ENCODE data around the gene RPS18.
"Not testable (repeated sequence)": the region's sequence is repeated elsewhere in the genome, so short reads cannot be mapped to it uniquely, and the experiment has no call there.

Gene RPS18

DNA sequence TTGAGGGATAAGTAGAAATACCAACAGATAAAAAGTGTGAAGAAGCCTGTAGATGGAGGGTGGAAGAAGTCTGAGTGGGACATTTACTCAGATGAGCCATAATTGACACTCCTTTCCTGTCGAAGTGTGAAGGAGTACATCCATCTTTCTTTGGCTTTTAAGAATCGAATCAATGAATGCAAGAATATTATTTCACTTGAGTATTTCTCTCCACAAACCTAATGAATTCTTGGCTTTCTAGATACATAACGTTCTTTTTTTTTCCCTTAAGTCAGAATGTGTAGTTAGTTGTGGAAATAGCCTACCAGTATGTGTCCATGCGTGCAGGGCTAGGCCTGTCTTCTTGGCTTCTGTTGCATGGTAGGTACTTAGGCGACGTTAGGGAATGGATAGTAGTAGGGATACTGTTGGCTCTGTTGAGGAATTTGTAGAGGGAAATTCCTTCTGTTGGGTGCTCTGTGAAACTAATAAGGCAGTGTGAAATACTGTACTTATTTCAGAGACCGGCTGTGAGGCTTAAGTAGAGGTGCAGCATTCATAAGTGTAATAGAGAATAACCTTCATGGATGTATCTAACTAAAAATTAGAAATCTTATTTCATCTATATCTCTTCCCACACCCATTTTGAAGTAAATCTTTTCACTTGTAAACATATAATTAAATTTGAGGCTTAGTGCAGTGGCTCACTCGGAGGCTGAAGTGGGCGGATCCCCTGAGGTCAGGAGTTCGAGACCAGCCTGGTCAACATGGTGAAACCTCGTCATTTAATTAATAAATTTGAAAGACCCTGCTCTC lies 1.5 kb downstream of the RPS18 start:
- DNase-seq, result no peak

DNA sequence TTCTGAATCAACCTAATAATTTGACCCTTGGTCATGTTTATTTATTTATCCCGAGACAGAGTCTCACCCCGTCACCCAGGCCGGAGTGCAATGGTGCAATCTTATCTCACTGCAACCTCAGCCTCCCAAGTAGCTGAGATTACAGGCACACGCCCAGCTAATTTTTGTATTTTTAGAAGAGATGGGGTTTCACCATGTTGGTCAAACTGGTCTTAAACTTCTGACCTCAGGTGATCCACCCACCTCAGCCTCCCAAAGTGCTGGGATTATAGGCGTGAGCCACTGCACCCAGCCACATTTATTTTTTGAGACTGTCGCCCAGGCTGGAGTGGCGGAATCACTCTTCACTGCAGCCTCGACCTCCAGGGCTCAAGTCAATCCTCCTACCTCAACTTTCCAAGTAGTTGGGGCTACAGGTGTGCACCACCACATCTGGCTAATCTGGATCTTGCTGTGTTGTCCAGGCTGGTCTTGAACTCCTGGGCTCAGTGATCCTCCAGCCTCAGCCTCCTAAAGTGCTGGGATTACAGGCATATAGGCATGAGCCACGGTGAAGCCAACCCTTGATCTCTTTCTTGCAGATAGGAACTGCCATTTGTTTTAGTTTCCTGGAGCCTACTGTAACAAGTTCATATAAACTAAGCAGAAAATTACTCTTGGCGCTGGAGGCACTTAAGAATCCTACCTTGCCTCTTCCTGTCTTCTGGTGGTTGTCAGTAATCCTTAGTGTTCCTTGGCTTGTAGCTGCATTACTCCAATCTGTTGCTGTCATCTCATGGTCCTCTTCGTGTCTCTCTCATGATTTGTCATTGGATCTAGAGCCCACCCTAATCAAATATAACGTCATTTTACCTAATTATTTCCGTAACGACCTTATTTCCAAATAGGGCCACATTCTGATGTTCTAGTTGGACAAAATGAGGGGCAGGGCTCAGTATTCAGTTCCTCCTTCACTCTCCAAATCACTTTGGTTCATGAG lies 2.3 kb downstream of the RPS18 start:
- DNase-seq, result no peak

DNA sequence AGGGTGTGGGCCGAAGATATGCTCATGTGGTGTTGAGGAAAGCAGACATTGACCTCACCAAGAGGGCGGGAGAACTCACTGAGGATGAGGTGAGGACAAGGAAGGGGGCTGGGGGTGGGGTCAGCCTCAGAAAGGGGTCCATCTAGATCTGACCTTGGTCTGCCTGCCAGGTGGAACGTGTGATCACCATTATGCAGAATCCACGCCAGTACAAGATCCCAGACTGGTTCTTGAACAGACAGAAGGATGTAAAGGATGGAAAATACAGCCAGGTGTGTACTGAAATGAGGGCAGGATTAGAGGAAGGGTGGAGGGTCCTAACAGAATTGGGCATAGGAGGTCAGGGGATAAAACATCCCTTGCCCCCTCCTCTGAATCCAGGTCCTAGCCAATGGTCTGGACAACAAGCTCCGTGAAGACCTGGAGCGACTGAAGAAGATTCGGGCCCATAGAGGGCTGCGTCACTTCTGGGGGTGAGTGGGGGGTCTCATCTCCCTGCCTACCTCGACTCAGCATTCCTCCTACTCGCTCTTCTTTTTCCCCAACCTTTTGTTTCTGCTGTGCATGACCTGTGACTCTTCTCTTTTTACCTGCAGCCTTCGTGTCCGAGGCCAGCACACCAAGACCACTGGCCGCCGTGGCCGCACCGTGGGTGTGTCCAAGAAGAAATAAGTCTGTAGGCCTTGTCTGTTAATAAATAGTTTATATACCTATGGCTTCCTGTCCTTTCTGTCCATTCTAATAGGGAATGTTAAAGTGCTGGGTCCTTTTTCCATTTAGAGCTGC lies 4.1 kb downstream of the RPS18 start:
- DNase-seq, result not testable (repeated sequence)

DNA sequence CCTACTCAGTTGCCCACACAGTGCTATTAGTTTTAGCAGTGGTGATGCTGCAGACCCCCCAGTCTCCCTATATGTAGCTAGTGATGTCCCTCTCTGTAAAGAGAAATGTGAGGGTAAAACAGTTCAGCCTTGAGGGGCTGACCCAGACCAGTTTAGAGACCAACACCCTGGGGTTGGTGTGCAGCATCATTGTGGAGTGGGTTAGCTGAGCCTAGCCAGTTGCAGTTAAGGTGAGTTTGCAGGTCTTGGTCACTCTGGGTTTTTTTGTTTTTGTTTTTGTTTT lies 4.6 kb downstream of the RPS18 start:
- DNase-seq, result no peak

DNA sequence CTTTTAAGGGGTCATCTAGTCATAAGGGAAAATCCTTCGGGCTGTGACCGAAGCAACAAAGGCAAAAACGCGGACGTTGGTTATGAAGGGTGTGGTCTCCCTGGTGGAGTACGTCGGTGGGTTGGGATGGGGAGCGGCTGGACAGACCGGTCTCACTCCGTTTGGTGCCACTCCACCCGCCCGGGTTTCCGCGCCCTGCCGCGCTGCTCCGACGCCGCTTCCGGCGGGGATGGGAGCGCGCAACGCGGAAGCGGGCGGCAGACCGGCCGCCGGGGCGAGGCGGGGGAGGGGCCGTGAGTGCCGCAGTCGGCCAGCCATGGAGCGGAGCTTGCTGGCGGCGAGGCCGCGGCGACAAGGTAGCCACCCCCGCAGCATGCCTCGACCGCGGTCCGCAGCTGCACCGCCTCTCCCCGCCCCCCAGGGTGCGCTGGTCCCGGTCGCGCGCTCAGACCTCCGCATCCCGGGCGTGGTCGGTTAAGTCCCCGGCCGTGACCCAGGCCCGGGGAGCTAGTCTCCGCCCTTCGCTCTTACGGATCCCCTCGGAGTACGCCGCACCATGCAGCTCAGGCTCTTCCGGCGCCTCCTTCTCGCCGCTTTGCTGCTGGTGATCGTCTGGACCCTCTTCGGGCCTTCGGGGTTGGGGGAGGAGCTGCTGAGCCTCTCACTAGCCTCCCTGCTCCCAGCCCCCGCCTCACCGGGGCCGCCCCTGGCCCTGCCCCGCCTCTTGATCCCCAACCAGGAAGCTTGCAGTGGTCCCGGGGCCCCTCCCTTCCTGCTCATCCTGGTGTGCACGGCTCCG lies 5.2 kb downstream of the RPS18 start, which contains the start of gene B3GALT4:
Gene B3GALT4, plus strand, starts transcription at position 260 of the 799 bp plus-strand sequence. Its CDS starts 297 bp downstream, at position 557.
- peak; percentile 58 for DNase-seq

DNA sequence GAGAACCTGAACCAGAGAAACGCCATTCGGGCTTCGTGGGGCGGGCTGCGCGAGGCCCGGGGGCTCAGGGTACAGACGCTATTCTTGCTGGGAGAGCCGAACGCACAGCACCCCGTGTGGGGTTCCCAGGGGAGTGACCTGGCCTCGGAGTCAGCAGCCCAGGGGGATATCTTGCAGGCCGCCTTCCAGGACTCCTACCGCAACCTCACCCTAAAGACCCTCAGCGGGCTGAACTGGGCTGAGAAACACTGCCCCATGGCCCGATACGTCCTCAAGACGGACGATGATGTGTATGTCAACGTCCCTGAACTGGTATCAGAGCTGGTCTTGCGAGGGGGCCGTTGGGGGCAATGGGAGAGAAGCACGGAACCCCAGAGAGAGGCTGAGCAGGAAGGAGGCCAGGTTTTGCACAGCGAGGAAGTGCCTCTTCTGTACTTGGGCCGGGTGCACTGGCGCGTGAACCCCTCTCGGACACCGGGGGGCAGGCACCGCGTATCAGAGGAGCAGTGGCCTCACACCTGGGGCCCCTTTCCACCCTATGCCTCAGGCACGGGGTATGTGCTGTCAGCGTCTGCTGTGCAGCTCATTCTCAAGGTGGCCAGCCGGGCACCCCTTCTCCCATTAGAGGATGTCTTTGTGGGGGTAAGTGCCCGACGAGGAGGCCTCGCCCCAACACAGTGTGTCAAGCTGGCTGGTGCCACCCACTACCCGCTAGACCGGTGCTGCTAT lies 6.0 kb downstream of the RPS18 start:
- no peak for DNase-seq

DNA sequence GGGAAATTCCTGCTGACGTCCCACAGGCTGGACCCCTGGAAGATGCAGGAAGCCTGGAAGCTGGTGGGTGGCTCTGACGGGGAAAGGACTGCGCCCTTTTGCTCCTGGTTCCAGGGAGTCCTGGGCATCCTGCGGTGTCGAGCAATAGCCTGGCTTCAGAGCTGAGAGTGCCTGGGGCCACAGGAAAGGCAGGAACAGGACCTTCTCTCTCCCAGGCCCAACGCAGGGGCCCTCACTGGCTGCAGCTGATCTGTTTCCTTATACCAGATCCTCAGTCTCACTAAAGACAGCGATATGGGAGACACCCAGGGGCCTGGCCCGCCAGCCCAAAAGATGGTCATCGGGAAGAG lies 6.5 kb downstream of the RPS18 start:
- DNase-seq, result no peak

DNA sequence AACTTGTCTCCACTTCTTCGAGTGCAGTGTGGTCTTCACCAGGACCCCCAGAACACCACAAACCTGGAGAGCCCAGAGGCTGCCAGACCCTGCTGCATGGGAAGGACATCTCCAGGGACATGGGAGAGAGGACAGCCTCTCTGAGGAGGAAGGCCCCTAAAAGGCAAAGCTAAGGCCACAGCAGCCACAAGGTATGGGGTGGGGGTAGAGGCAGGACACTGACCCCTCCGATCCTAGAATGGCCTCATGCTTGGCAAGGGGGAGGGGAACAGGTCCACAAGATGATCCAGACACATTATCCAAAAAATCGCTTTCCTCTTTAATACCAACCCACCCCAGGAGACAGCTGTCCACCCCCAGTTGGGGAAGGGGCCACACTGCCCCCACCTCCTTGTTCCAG lies 6.9 kb downstream of the RPS18 start:
- DNase-seq, result no peak

DNA sequence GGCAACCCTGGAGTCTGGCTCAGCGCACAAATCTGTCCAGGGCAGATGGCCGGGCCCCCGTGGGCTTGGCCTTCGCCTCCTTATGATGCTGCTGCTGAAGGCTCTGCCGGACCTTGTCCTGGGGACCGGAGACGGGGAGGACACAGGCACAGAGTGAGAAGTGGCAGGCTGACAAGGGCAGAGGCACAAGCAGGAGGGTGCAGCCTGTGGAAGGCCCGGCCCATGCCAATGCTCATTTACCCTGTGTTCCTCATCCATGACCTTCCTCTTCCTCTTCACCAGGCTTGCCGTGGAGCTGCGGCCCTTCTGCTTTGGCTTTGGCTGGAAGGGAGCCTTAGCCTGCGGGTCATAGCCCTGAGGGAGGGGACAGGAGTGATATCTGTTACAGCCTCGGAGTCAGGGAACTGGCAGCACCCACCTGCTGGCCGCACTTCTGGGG lies 7.4 kb downstream of the RPS18 start:
- DNase-seq, result no peak

DNA sequence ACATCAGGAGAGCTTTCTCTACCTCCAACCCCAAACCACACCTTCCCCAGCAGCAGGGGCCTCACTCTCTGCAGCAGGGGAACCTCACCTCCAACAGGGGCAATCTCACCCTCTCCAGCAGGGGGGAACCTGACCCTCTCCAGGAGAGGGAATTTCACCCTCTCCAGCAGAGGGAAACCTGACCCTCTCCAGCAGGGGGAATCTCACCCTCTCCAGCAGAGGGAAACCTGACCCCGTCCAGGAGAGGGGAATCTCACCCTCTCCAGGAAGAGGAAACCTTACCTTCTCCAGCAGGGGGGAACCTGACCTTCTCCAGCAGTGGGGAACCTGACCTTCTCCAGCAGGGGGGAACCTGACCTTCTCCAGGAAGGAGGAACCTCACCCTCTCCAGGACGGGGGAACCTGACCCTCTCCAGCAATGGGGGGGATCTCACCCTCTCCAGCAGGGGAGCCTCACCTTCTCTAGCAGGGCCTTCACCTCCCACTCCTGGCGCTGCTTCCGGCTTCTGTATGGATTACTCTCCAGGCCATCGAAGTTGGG lies 8.2 kb downstream of the RPS18 start:
- no peak for DNase-seq

DNA sequence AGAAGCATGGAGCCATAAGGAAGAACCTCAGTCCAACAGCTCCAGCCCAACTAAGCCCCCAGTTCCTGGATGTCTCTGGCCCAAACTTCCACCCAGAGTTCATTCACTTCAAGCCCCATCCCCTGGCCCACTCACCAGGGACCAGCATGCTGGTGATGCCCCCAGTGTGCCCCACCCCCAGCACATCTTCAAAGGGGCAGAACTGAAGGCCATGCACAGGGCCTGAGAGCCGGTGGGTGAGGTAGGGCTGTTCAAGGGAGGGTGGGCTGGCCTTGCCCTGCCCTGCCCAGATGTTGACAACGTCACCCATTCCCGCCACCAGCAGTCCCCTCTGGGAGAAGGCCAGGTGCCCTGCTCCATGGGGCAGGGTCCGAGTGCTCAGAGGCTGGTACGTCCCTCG lies 8.7 kb downstream of the RPS18 start:
- DNase-seq, result no peak

DNA sequence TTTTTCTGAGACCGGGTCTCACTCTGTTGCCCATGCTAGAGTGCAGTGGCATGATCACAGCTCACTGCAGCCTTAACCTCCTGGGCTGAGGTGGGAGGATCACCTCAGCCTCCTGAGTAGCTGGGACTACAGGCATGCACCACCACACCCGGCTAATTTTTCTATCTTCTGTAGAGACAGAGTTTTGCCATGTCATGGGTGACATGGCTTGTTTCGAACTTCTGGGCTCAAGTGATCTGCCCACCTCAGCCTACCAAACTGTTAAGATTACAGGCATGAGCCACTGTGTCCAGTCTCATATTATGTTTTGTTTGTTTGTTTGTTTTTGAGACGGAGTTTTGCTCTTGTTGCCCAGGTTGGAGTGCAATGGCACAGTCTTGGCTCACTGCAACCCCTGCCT lies 13.3 kb downstream of the RPS18 start:
- not testable (repeated sequence) for DNase-seq

DNA sequence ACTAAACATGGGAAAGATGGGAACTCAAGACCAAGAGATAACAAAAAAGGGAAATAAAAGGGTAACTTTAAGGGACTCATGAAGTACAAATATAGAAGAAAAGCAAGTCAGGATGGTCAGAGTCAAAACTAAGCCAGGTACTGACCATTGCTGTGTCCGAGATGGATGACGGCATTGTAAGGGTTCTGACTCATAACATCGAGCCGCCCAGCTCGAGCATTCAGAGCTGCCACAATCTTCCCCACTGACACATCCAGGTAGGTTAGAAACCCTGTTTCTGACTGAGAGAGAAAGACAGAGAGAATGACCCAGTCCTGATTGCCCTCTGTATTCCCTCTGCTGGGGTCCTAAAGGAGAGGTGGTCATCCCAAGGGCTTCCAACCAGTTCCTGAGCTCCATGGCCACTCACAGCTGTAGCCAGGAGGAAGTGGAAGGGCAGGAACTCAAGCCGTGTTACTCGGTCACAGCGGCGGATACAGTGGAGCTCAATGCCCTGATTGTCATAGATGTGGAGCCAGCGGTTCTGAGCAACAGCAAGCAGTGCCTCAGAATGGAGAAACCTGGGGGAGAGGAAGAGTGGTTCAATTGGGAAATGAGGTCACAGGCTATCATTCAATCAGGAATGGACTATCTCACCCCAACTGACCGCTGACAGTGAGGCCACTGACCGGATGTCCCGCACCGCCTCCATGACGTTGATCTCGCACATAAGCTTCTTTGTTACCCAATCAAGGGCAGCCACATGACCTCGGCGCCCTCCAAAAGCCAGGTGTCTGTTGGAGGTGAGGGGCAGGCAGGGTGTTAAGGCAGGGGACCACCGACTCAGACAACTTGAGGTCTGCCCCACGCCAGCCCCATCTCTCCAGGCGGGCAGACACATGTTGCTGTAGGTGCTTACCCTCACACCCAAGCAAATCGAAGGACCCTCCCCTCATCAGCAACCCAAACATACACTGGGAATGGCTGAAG lies 15.4 kb downstream of the RPS18 start:
- no peak for DNase-seq

DNA sequence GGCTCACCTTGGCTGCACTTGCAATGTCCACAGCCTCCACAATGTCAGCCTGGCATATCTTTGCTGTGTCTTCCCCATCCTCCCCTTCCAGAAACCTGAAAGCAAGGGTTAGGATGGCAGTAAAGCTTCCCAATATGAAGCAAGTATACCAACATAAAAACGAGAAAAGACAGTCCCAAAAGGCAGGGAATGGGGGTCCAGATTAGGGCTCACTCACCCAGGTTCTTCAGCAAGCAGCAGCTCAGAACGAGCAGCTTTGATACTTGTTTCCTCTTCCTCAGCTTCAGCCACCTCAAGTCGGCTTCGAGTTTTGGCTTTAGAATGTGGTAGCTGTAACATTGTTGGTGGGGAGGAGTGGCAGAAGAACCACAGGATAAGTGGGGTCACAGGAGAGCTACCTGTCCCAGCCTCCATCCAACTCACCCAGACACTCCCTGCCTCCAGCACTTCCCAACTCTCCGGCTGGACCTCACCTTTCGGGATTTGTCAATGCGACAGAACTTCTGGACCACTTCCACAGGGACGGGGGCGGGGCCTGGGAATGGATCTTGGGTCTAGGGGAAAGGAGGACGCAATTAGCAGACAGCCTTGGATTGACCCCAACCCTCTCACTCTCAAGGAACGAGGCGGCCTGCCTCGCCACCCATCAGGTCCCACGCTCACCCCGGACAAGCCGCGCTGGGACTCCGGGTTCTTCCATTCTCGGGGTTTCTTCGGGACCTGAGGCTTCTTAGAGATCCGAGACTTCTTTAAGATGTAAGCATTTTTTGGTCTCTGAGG lies 16.5 kb downstream of the RPS18 start:
- no peak for DNase-seq

DNA sequence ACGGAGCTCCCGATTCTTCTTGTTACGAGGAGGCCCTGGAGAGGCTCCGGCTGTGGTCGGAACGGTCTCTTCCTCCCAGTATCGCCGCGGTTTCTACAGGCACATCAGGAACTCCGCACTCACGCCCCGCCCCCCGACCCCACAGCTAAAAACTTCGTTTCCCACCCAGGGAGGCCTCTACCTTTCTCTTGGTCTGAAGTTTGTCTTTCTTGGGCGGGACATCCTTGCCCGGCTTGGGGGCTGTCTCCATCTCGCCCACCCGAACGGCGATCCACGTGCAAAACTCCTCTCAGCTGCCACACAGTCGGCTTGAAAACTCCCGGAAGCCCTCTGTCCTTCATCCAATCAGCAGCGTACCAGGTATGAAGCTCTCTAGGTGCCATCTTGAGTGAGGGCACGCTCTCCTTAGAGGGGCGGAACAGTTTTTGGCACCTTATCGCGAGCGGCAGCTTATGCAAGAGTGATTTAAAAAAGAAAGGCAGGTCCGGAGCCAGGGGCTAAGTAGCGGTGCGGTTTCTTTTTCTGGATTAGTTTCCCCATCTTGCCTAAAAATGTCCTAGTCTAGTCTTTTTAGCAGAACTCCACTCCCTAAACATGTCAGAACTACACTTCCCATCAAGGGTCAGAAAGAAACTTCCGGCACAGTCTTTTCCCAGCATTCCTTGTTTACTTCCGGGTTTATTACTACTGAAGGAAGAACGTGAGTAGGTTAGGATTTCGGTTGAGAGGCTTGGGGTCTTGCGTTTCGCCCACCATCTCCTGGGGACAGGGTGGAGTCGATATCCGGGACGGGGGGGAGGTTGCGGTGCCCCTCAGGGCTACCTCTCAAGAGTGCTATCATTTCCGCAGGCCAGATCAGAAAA lies 17.3 kb downstream of the RPS18 start, which contains the start of the genes PFDN6 and WDR46:
Gene PFDN6, plus strand, starts transcription at position 681 of the 863 bp plus-strand sequence. CDS start 256 bp downstream, outside the sequence.
Gene WDR46, minus strand, starts transcription at position 319 of the 863 bp plus-strand sequence. Its CDS starts 69 bp downstream, at position 250.
- peak; percentile 71 for DNase-seq

DNA sequence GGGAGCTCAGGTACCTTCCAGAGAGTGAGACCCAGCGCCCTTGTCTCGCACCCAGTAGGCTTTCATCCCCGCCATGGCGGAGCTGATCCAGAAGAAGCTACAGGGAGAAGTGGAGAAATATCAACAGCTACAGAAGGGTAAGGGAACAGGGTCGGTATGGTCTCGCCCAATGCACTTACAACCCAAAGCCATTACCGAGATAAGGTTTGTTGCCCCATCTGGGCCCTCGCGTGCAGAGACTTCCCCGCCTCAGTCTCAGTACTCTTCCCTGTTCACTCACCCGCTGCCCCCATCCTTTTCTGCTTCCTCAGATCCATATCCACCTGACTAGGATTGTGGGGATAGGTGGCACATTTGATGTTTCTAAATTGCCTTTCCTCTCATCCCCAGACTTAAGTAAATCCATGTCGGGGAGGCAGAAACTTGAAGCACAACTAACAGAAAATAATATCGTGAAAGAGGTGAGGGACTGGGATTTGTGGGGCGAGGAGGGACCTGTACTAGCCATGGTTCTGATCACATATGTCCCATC lies 18.0 kb downstream of the RPS18 start:
- DNase-seq, result no peak

DNA sequence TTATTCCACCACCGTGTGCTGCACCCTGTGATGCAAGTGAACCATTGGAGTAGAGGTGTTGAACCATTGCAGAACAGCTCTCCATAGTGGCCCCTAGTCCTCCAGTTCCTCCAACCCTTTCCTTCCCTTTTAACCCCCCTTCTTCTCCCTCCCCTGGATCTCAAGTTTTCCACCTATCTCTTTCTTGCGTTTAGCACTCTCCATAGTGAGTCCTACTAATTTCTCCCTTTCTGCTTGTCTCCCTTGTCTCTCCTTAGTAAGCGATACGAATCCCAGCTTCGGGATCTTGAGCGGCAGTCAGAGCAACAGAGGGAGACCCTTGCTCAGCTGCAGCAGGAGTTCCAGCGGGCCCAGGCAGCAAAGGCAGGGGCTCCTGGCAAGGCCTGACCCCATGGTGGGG lies 18.6 kb downstream of the RPS18 start:
- no peak for DNase-seq
